BE2C (cell line): ENCODE measurements around the gene ZNF627.
A peak's percentile ranks its signal among the peaks of the same experiment; 100 is the strongest.
"Not testable (repeated sequence)": the region's sequence is repeated elsewhere in the genome, so short reads cannot be mapped to it uniquely, and the experiment has no call there.

Experiments used
- DNase-seq: peaks from one replicate; pipeline ENCODE4 v3.0.0-alpha.2; 2020
- H3K27me3 ChIP-seq: fragments of 250-450 bp; sonication (Bioruptor Pico); 2 replicates; pipeline ENCODE4 v1.5.1; 2020; ENCODE audit warnings: mild to moderate bottlenecking
- H3K36me3 ChIP-seq: fragments of 250-450 bp; sonication (Bioruptor Pico); 2 replicates; pipeline ENCODE4 v1.5.1; 2020; ENCODE audit warnings: mild to moderate bottlenecking
- H3K4me1 ChIP-seq: fragments of 250-450 bp; sonication (Bioruptor Pico); 2 replicates; pipeline ENCODE4 v1.5.1; 2020
- H3K4me3 ChIP-seq: 2 replicates; pipeline ENCODE4 v1.5.1; 2011; ENCODE audit warnings: low read depth, low read length
- H3K9me3 ChIP-seq: fragments of 250-450 bp; sonication (Bioruptor Pico); 2 replicates; pipeline ENCODE4 v1.5.1; 2020
- CTCF ChIP-seq: IDR thresholded peaks from 2 replicates; pipeline ENCODE4 v1.5.1; 2012; ENCODE audit warnings: mild to moderate bottlenecking, low read depth, low read length

Gene ZNF627

GRCh38 chr19:11560404-11561051 lies 36.8 kb upstream of the ZNF627 start:
- Histone ChIP-seq H3K4me3 (no peak overlapping the region), H3K36me3 (peaks cover 2% of the 10 kb centered on the region; the same call in 1 of the 2 replicates), H3K4me1 (peaks cover 8% of the 10 kb centered on the region; the same call in 1 of the 2 replicates), H3K9me3 (no peaks in the 10 kb centered on the region), H3K27me3 (no peaks in the 10 kb centered on the region)
- DNase-seq, result peak; percentile 87
- peak; percentile 80 for TF ChIP-seq CTCF

GRCh38 chr19:11563532-11563931 lies 33.8 kb upstream of the ZNF627 start:
- DNase-seq, result no peak
- no peaks in the 10 kb centered on the region for H3K36me3 ChIP-seq
- H3K4me1 ChIP-seq, result peaks cover 2% of the 10 kb centered on the region; the same call in 1 of the 2 replicates
- no peaks in the 10 kb centered on the region for H3K27me3 ChIP-seq
- H3K4me3 ChIP-seq, result no peak overlapping the region
- H3K9me3 ChIP-seq, result no peaks in the 10 kb centered on the region
- no peak for TF ChIP-seq CTCF

- H3K4me1 ChIP-seq, DNase-seq, H3K4me3 ChIP-seq, H3K36me3 ChIP-seq, H3K27me3 ChIP-seq, H3K9me3 ChIP-seq: not testable (repeated sequence)
These were observed 33.0 kb upstream of the ZNF627 start for GRCh38 chr19:11564082-11564807.

- DNase-seq, H3K9me3 ChIP-seq, H3K4me3 ChIP-seq, H3K27me3 ChIP-seq, H3K4me1 ChIP-seq, H3K36me3 ChIP-seq: not testable (repeated sequence)
These were observed 31.7 kb upstream of the ZNF627 start for GRCh38 chr19:11565649-11565980.

GRCh38 chr19:11566164-11566563 lies 31.1 kb upstream of the ZNF627 start:
- DNase-seq, result no peak
- H3K9me3 ChIP-seq, result no peaks in the 10 kb centered on the region
- H3K4me3 ChIP-seq, result no peak overlapping the region
- no peaks in the 10 kb centered on the region for H3K4me1 ChIP-seq
- no peaks in the 10 kb centered on the region for H3K36me3 ChIP-seq
- no peaks in the 10 kb centered on the region for H3K27me3 ChIP-seq
- no peak for TF ChIP-seq CTCF

- no peak for TF ChIP-seq CTCF
- no peak for DNase-seq
- Histone ChIP-seq H3K9me3 (no peaks in the 10 kb centered on the region), H3K36me3 (no peaks in the 10 kb centered on the region), H3K4me1 (no peaks in the 10 kb centered on the region), H3K27me3 (no peaks in the 10 kb centered on the region), H3K4me3 (no peak overlapping the region)
These were observed 27.2 kb upstream of the ZNF627 start for GRCh38 chr19:11570039-11570462.

- not testable (repeated sequence) for H3K4me1 ChIP-seq, H3K36me3 ChIP-seq, H3K4me3 ChIP-seq, H3K27me3 ChIP-seq, H3K9me3 ChIP-seq, DNase-seq
These were observed 23.9 kb upstream of the ZNF627 start for GRCh38 chr19:11573354-11573753.

GRCh38 chr19:11573763-11574162 lies 23.5 kb upstream of the ZNF627 start:
- DNase-seq, H3K36me3 ChIP-seq, H3K4me1 ChIP-seq, H3K4me3 ChIP-seq, H3K9me3 ChIP-seq, H3K27me3 ChIP-seq: not testable (repeated sequence)
